GM19372 (cell line): ENCODE results near the gene DPP10.
"Not testable (repeated sequence)": the region's sequence is repeated elsewhere in the genome, so short reads cannot be mapped to it uniquely, and the experiment has no call there.

Experiments
- ATAC-seq: cut with Tn5 transposase; IDR thresholded peaks from one replicate; pipeline ENCODE4 v1.9.1; 2021; ENCODE audit warnings: mild to moderate bottlenecking, low read depth, moderate library complexity; ENCODE audit not compliant: unreplicated experiment

The DPP10 gene

DNA sequence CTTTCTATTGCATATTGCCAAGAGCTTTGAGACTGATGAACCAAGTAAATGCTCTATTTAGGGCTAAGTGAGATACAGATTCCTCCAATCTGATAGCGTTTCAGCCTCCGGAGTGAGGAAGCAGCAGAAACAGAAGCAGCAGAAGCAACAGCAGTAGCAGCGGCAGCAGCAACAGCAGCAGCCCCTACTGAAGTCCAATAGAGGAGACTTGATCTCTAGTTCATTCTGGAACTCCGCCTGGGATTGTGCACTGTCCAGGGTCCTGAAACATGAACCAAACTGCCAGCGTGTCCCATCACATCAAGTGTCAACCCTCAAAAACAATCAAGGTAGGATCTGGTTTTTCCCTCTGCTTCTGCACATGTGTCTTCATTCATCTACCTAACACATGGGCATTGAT lies at the start of gene DPP10:
TSS of gene DPP10 (plus strand) at position 132 of the 400 bp plus-strand sequence.
- ATAC-seq = no peak

DNA sequence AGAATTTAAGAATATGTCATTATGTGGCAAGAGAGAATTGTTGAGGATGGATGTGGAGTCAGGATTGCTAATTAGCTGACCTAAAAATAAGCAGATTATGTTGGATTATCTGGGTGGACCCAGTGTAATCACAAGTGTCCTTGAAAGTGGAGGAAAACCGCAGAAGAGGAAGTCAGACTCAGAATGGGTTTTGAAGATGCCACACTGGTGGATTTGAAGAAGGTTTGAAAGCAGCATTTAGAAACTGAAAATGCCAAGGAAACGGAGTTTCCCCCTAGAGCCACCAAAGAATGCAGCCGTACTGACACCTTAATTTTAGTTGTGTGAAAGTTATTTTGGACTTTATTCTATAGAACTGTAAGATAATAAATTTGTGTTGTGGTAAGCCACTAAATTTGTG lies 41.6 kb upstream of the DPP10 start:
- ATAC-seq = no peak

DNA sequence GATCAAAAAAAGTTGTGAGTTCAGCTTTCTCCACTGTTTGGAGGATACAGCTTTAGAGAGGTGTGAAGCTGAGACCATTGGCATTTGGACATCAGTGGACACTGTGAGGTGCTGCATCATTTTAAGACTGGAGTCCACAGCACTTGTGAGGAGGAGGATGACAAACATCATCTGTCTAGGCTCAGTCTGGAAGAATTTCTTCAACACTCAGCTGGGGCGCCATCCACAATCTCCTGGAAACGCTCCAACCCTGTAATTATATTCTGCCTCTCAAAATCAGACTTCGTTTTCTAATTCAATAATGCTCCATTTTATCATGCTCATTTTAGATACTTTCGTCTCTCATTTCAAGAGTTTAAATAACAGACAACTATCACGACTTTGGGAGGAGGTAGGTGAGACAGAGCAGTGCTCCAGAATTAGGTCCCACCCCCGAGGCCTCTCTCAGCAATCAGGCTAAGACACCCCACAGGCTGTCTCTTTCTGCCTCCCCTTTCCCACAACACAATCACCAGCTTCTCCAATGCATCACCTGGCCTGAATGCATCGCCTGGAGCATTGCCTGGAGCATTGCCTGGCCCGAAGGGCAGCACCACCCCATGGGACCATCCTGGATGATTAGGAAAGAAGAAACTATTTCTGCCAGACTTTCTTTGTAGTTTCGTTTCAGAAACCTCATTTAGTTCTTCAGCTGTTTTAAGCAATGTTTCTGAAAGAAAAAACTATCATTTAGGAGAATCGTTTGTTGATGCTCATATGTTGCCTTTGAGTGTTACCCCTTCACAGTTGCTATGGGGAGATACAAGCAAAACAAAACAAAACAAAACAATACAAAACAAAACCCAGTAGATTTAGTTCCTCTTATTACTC lies 37.0 kb upstream of the DPP10 start:
- no peak for ATAC-seq

DNA sequence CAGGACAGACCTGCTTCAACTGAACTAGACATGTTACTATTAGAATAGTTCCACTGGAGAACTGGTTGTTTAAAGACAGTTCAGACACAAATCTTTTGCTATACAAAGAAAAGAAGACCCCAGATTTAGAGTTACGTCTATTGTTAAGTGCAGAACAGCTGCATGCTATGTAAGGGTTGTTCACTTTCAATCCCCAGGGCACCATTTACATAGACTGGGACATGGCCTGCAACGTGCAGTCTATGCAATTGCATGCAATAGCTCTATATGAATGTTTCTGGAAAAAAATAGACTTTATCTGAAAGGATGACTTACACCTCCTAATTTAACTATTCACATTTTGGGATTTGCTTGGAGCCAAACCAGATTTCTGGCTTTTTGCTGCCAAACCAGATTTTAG lies 36.1 kb upstream of the DPP10 start:
- ATAC-seq = no peak

DNA sequence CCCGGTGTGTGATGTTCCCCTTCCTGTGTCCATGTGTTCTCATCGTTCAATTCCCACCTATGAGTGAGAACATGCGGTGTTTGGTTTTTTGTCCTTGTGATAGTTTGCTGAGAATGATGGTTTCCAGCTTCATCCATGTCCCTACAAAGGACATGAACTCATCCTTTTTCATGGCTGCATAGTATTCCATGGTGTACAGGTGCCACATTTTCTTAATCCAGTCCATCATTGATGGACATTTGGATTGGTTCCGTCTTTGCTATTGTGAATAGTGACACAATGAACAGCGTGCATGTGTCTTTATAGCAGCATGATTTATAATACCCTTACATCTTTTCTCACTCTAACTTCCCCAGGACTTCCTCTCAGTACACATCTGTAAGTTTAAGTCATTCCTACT lies 35.1 kb upstream of the DPP10 start:
- not testable (repeated sequence) for ATAC-seq

DNA sequence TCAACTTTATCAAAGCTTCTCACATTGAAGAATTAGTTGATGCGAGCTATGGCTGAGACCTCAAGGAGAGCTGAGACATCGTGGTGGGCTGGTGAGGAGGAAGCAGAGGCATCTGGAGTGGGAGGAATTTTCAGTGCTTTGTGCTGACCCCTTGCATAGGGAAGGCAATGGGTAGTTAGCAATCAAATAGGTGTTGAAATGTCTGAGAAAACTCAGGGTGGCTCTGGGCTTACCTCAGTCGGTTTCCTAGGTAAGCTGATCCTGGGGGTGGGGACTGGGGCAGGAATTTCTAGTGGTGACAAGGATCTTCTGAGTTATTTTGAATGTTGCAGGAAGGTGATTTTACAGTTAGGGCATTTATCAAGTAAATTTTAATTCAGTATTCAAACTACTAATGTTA lies 20.7 kb upstream of the DPP10 start:
- ATAC-seq = no peak

DNA sequence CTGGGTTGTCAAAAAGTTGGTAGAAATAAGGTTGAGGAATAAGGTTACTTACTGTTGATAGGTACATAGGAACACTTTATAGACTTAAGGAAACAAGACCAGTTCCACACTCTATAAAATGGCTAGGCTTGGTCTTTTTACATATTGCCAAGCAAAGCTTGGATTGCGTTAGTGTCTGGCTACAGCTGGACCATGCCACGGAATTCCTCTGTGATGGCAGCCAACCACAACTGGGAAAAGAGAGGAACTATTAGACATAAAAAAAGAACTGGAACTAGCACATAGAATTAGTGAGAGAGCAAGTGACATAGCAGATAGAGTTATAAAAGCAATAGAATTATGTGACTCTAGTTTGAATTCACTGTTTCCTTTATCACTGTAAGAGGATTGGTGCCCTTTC lies 17.7 kb upstream of the DPP10 start:
- no peak for ATAC-seq

DNA sequence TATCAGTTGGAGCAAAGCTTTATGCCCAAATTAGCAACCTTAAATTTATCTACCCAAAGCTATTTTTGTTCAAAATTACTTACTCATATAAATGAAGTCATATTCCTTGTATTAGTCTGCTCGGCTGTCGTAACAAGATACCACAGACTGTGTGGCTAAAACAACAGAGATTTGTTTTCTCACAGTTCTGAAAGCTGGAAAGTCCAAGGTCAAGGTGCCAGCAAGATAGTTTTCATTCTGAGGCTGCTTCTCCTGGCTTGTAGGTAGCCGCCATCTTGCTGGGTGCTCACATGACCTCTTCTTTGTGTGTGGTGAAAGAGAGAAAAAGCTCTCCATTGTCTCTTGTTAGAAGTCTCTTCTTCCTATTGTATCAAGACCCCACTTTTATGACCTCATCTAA lies 15.7 kb upstream of the DPP10 start:
- ATAC-seq = no peak

DNA sequence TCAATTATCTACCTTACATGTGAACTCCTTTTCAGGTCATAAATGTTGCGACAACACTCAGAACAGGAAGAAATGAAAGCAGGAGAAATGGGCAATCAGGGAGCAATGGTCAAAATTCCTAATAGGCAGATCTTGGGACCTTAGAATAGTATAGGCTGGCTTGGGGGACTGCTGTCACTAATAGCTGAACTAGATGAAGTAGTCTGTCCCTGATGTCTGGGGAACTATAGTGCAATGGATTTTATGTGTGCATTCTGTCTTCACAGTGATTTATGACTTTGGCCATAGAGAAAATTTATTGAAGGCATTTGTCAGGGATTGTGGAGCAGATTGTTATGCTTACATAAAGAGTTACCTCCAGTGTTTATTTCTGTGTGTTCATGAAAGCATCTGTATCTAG lies 6.1 kb upstream of the DPP10 start:
- no peak for ATAC-seq

DNA sequence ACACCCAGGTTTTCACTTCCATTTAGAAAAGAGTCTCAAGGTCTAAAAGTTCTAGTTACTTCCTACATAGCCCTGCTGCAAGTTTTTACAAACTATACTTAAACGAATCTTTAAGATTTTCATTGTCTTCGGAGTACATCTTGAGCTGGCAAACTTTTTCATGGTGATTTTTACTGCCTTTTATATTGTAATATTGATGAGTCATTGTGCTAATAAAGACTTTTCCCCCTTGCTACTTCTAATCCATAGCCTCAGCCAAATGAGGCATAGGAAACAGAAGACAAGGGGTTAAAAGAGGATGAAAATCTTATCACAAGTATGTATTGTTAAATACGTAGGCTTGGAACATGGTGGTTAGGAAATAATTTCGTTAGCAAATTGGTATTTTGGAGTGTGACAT lies 4.1 kb downstream of the DPP10 start:
- no peak for ATAC-seq

DNA sequence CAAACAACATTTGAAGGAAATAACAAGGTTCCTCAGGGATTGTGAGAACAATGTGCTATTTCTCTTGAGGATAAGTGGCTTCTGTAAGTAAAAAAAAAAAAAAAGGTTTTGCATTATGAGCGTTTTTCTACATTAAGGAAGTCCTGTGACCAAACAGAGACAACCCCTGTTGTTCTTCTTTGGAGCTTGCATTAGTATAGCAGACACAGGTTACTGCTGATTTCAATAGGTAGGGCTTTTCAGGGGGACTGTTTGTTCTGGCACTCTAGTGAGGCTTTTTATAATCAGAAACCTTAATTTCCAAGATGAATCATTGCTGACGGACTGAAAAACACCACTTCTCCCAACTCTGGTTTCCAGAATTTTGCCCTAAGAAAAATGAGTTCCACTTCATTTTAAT lies 8.2 kb downstream of the DPP10 start:
- no peak for ATAC-seq

DNA sequence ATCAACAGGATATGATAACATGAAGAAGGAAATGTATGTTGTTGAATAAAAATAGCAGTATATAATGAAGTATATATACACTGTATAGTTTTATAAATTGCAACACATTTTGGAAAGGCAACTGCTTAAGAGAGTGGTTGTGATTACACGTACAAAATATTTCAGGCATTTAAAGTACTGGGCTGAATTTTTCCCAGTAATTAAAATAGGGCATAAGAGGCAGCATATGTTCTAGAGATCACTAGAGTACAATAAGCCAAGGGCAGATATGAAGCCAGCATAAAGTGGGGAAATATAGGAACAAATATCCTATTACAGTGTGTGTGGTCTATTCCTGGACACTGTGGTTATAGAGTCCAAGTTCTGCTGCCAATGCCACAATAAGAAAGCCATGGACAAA lies 14.1 kb downstream of the DPP10 start:
- no peak for ATAC-seq

DNA sequence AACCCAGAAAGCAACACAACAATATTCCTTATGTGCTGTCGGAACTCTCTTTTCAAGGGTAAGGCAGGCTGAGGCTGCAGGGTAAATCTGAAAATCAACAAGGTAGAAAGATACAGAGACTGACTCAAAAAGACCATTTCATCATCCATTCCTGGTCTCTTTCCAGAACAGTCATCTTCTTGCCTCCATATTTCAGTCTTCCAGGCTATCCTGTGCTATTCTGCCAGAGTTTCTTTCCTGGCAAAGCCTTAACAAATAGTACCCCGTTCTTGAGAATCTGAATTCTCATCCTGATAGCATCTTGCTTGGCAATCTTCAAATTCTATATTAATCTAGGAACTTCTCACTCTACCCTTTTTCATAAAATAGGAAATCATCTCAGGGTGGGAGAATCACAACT lies 15.5 kb downstream of the DPP10 start:
- ATAC-seq = no peak

DNA sequence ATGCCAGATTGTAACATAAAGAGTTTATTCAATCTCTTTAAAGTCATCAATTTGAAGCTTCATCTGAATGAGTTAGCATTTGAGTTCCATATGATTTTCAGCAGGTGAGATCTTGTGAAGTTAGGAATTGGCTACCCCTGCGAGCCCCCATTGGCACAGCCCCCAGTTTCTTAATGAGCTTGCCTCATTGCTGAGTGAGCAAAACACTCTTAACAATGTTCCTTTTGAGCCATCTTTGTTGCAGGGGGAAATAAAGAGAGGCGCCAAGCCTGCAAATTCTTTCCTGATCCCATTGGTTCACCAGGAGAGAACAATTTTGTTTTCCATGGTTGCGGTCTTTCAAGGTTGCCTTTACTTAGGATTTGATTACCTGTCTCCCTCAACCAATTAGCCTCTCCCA lies 18.7 kb downstream of the DPP10 start:
- ATAC-seq = no peak

DNA sequence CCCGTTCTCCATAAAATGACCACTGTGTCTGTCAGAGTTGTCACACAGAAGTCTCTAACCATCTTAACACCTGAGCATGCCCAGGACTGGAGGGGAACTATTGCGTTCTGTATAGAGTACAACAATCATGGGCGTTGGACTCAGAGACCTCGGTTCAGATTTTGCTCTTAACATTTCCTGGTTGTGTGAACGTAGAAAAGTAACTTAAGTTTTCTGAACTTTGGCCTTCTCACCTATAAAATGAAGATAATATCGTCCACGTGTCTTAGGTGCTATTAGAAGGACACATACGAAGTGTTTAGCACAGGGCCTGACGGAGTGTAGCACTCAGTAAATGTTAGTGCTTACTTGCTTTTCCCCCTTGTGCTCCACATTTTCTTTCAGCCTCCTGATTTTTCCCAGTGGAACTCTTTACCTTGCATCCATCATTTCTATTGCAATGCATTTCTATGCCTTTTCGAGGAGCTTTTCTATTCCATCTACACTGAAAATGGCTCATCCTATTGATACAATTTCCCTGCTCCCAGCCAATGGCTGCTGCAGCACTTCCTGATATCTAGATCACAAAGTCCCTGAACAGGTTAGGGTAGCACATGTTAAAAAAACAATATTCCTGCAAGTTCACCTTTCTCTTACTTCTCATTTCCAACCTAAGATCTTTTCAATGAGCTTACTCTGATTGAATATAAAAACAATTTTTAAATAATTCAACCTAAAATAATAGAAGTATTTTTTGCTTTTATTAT lies 22.7 kb downstream of the DPP10 start:
- no peak for ATAC-seq

DNA sequence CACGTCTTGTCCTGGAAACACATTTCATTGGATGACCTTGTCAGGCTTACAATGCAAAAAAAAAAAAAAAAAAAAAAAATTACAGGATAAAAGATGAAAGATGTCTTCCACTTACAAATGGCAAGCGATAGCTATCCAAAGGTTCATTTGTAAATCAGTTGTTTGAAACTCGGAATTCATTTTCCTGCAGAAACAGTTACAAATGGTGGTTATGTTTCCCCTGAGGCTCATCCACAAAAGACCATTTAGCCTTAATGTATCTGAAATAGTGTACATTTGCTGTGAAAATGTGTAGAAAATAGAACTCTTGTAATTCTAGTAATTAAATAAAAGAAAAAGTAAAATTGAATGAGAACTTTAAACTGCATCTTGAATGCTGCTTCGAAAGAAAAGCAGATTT lies 25.9 kb downstream of the DPP10 start:
- no peak for ATAC-seq

DNA sequence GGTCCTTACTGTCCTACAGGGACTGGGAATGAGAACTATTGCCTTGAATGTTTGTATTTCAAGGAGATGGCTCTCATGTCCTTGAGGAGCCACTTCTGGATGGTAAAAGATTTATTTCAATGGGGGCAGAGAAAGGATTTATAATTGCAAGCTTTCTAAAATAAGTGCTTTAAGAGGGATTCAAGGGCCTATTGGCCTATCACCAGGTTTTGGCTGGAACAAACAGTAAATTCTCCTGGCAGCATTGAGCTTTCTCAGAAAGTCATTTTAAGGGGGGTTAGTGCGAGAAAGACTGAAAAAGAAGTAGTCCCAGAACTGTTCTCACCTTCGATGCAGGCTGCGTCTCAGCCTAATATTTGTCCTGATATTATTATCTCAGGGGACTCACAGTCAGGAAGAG lies 29.8 kb downstream of the DPP10 start:
- no peak for ATAC-seq

DNA sequence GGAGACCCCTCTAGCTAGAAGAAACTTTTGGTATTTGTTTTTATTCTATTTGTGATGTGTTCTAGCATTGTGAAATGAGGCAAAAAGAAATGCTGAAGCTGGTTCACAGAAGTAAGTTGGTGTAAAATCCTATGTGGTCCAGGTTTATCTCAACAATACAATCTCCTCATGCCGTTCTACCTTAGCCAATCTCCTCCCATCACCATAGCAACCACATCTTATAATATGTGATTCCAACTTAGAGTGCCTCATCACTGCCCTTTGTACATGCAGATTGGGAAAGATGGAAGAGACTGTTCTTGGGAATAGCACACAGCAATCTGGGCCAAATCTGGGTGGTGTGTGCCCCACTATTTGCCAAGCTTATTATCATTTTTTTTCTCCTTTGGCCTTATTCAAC lies 30.3 kb downstream of the DPP10 start:
- ATAC-seq = no peak

DNA sequence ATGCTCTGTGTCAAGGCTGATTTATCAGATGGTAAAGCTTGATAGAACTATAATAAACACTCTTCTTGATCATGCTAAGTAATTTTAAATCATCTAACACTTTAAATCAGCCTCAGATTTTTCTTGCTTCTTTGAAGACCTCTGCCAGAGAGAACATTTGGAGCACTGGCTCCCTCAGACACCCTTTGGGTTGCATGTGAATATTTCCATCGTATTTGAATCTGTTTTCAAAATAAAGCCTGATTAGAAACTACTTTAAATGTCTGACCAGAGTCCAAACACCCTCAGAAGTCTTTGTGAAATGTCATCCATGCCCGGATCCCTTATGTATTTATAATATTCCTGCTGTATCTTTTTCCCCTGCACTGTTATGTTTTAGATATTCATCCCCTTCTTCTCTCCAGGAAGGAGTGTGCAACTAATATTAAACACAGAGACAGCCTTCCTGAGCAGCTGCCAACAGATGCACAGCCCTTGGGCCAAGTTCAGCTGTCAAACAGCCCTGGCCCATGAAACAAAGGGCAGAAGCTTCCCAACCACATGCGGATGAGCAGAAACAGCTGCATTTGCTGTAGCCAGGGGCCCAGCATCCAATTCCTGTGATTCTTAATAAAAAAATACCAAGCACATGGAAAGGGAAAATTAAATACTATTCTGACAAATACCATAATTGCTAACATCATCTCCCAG lies 46.5 kb downstream of the DPP10 start:
- ATAC-seq = no peak

DNA sequence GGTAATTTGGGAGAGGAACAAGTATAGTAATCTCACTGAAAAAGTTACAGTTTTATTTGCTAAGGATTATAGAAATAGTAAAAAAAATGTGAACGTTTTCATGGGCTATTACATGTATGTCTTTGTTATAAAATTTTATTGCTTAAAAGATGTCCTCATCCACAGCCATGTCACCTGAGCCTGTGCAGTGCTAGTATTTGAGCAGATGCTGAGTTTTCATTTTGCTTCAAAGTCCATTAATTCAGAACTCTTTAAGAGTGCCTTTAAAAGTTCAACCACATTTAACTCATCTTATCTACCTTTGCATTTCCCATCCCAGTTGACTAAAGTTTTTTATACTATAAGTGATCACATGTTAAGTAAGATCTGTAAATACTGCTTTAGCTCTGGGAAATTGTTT lies 52.6 kb downstream of the DPP10 start:
- no peak for ATAC-seq

DNA sequence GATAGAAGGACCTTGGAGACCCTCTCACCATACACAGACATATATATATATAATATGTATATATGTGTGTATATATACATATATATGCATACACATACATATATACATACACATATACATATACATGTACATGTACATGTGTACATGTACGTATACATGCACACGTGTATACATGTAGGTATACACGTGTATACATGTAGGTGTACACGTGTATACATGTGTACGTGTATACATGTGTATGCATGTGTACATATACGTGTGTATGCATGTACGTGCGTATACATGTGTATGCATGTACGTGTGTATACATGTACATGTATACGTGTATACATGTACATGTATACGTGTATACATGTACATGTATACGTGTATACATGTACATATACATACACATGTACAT lies 54.5 kb downstream of the DPP10 start:
- ATAC-seq = no peak
